PC-9 (cell line): Measurements from ENCODE around the gene NTSR2. TPM values are rescaled to one million over a fixed set of nuclear protein-coding genes. Genes with fewer than 3 reads are reported as not detected.

Experiments
- BruUV-seq: library from RNA; stranded (reverse); fragments of 400-500 nt; replicated peaks from 2 replicates; lab custom pipeline; 2021; lab: Mats Ljungman, UMichigan
- CTCF ChIA-PET: fragments of 300-600 bp; sonication (Branson Sonifier 250); formaldehyde crosslinking; loops from one replicate; lab custom pipeline; 2022; ENCODE audit warnings: antibody characterized with exemption; lab: Charles Lee
- POLR2A ChIA-PET: fragments of 300-600 bp; sonication (Branson Sonifier 250); formaldehyde crosslinking; loops from one replicate; lab custom pipeline; 2022; ENCODE audit warnings: antibody characterized with exemption; ENCODE audit not compliant: unreplicated experiment; lab: Charles Lee
- DNase-seq, 2 experiments: peaks; one replicate each; pipeline versions ENCODE4 v3.0.0 to v3.0.0-alpha.2; 2015 to 2022; ENCODE audit warnings: mixed read lengths in 1 of 2
- H2AFZ ChIP-seq: fragments of 200-600 bp; sonication (generic); 2 replicates; pipeline ENCODE4 v1.8.1; 2017; ENCODE audit warnings: antibody characterized with exemption
- H3F3A ChIP-seq: fragments of 200-600 bp; sonication (generic); 2 replicates; pipeline ENCODE4 v1.8.1; 2017; ENCODE audit warnings: antibody characterized with exemption, mild to moderate bottlenecking, low read depth; ENCODE audit not compliant: insufficient read depth
- H3K27ac ChIP-seq: fragments of 200-600 bp; sonication (generic); 2 replicates; pipeline ENCODE4 v1.6.1; 2016; ENCODE audit warnings: mixed run types
- H3K27me3 ChIP-seq: fragments of 200-600 bp; sonication (generic); 2 replicates; pipeline ENCODE4 v1.6.1; 2016; ENCODE audit warnings: low read depth, mixed run types; ENCODE audit not compliant: insufficient read depth
- H3K36me3 ChIP-seq: fragments of 200-600 bp; sonication (generic); 2 replicates; pipeline ENCODE4 v1.6.1; 2016; ENCODE audit warnings: low read depth, mixed run types
- H3K4me1 ChIP-seq: fragments of 200-600 bp; sonication (generic); replicated peaks from 2 replicates; pipeline ENCODE4 v1.6.1; 2016; ENCODE audit warnings: mixed run types; ENCODE audit not compliant: insufficient read depth
- H3K4me2 ChIP-seq: fragments of 200-600 bp; sonication (generic); 2 replicates; pipeline ENCODE4 v1.6.1; 2017; ENCODE audit warnings: mixed run types
- H3K4me3 ChIP-seq: fragments of 200-600 bp; sonication (generic); 2 replicates; pipeline ENCODE4 v1.6.1; 2016; ENCODE audit warnings: mixed run types
- H3K79me2 ChIP-seq: fragments of 200-600 bp; sonication (generic); 2 replicates; pipeline ENCODE4 v1.6.1; 2017; ENCODE audit warnings: low read depth, mixed run types
- H3K9me2 ChIP-seq: fragments of 200-600 bp; sonication (generic); 2 replicates; pipeline ENCODE4 v1.8.1; 2017; ENCODE audit warnings: mild to moderate bottlenecking; ENCODE audit not compliant: insufficient read depth
- H3K9me3 ChIP-seq: fragments of 200-600 bp; sonication (generic); 2 replicates; pipeline ENCODE4 v1.8.1; 2016; ENCODE audit warnings: low read depth; ENCODE audit not compliant: insufficient read depth
- H4K20me1 ChIP-seq: fragments of 200-600 bp; sonication (generic); 2 replicates; pipeline ENCODE4 v1.8.1; 2017; ENCODE audit not compliant: insufficient read depth
- EZH2 ChIP-seq: fragments of 200-600 bp; sonication (generic); IDR thresholded peaks from 2 replicates; pipeline ENCODE4 v1.8.0; 2017; ENCODE audit warnings: antibody characterized with exemption, low read depth
- intact Hi-C: fragments of 100-400 bp; cut with micrococcal nuclease; formaldehyde crosslinking; loops from one replicate; pipeline ENCODE4 v1.10.0; 2022; ENCODE audit not compliant: unreplicated experiment
- total RNA-seq: library from RNA; stranded (reverse); gene quantifications from 2 replicates; pipeline ENCODE4 v1.2.3, GENCODE V29; 2021
- TF ChIP-seq, protein P1 (sequence below): fragments of 200-600 bp; sonication (generic); conservative IDR thresholded peaks from 2 replicates; pipeline ENCODE4 v1.6.1; 2017; ENCODE audit warnings: mixed run types, antibody characterized with exemption, mild to moderate bottlenecking, moderate library complexity

NTSR2 gene
- total RNA-seq, 1 experiment from 2014 or later: not detected

DNA sequence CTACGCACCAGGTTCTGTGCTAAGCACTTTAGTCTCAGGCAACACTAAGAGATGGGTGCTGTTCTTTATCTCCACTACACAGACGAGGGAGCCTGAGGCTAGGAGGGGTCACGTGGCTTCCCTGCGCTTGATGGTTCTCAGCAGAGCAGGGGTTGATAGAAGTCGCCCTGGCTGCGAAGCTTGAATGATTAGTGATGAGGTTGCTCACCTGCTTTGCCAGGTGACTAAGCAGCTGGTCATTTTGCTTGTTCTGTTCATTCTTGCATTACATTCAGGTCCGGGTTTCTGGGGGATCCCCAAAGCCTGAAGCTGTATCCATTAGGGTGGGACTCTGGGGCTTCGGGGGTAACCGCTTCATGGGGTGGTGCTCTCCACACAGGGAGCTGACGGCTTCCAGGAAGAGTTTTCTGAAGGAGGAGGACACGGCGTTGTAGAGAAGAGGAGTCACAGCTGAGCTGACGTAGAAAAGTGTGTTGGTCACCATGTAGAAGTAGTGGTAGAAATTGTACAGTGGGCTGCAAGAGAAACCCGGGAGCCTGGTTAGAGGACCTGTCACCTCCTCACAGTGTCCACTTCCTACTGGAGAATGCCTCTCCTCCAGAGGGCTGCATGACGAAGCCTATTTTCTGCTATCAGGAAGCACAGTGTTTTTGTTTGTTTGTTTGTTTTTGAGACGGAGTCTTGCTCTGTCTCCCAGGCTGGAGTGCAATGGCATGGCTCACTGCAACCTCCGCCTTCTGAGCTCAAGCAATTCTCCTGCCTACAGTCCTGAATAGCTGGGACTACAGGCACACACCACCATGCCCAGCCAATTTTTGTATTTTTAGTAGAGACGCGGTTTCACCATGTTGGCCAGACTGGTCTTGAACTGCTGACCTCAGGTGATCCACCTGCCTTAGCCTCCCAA is 11.5 kb downstream of the NTSR2 start:
- Histone ChIP-seq H3K4me1 (peaks cover 47% of the 10 kb centered on the region), H3K27me3 (peaks cover 29% of the 10 kb centered on the region), H2AFZ (no peak overlapping the region), H3F3A (peaks cover 30% of the 10 kb centered on the region), H3K27ac (no peak overlapping the region), H3K9me3 (no peaks in the 10 kb centered on the region; the same call in 1 of the 2 replicates), H3K79me2 (no peaks in the 10 kb centered on the region), H3K4me2 (peak overlapping the region; percentile 59), H4K20me1 (no peaks in the 10 kb centered on the region), H3K4me3 (no peak overlapping the region), H3K36me3 (no peaks in the 10 kb centered on the region), H3K9me2 (no peaks in the 10 kb centered on the region)
- intact Hi-C loops: no loop called here
- ChIA-PET CTCF (interaction anchor here (0.8 kb wide), 1 partner anchor 22 kb away, joined by 3 read pairs; no protein-coding TSS in a partner anchor), POLR2A (no interaction called here)
- peak in 1 of 2 experiments; percentile 80 for DNase-seq
- TF ChIP-seq, protein P1, sequence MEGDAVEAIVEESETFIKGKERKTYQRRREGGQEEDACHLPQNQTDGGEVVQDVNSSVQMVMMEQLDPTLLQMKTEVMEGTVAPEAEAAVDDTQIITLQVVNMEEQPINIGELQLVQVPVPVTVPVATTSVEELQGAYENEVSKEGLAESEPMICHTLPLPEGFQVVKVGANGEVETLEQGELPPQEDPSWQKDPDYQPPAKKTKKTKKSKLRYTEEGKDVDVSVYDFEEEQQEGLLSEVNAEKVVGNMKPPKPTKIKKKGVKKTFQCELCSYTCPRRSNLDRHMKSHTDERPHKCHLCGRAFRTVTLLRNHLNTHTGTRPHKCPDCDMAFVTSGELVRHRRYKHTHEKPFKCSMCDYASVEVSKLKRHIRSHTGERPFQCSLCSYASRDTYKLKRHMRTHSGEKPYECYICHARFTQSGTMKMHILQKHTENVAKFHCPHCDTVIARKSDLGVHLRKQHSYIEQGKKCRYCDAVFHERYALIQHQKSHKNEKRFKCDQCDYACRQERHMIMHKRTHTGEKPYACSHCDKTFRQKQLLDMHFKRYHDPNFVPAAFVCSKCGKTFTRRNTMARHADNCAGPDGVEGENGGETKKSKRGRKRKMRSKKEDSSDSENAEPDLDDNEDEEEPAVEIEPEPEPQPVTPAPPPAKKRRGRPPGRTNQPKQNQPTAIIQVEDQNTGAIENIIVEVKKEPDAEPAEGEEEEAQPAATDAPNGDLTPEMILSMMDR: no peak
- no peak for TF ChIP-seq EZH2
- no TSS peak for BruUV-seq

DNA sequence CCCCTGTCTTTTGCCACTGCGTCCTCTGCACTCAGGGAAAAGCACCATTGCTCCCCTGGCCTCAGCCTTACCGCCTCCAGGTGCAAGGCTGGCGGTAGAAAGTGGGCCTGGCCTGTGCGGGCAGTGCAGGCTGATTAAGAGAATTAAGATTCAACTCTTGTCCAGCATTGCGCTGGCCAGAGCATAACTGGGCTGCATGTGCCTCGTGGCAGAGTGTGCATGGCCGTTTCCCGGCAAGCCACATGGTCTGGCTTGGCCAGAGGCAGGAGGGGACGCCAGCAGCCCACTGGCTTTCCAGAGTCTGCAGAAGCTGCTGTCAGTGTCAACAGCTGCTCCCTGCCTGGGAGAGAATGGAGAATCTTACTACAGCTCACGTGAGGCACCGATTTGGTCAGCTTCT is 12.3 kb downstream of the NTSR2 start:
- intact Hi-C loops: no loop called here
- Histone ChIP-seq H3K27ac (no peak overlapping the region), H3K27me3 (peaks cover 29% of the 10 kb centered on the region), H3K9me3 (no peaks in the 10 kb centered on the region; the same call in 1 of the 2 replicates), H3K4me2 (peak overlapping the region; percentile 59; the same call in 1 of the 2 replicates), H4K20me1 (no peaks in the 10 kb centered on the region), H3K9me2 (no peaks in the 10 kb centered on the region), H3K79me2 (no peaks in the 10 kb centered on the region), H3K4me3 (no peak overlapping the region), H2AFZ (no peak overlapping the region), H3K4me1 (peaks cover 41% of the 10 kb centered on the region), H3K36me3 (no peaks in the 10 kb centered on the region), H3F3A (peaks cover 26% of the 10 kb centered on the region)
- ChIA-PET CTCF (no interaction called here), POLR2A (no interaction called here)
- no peak for DNase-seq
- BruUV-seq: no TSS peak
- no peak for TF ChIP-seq EZH2
- TF ChIP-seq, protein P1: no peak

DNA sequence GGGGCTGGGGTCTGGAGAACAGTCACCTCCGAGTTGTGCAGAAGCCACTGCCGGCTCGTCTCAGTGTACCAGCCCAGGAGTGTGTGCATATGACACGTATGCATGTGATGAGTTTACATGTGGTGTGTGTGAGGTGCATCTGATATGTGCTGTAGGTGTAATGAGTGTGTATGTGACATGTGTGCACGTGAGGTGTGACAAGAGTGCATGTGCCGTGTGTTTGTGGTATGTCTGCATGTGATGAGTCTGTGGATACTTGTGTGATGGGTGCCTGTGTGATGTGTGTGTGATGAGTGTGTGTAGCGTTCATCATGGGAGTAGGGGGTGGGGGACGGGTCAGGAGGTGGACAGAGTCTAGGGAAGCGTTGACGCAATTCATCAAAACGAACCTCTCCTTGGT is 12.8 kb downstream of the NTSR2 start:
- peaks cover 29% of the 10 kb centered on the region for H3K27me3 ChIP-seq
- TF ChIP-seq, protein P1: no peak
- no peak for TF ChIP-seq EZH2
- no peaks in the 10 kb centered on the region for H4K20me1 ChIP-seq
- H2AFZ ChIP-seq: no peak overlapping the region
- CTCF ChIA-PET: no interaction called here
- H3K9me3 ChIP-seq: no peaks in the 10 kb centered on the region; the same call in 1 of the 2 replicates
- H3K9me2 ChIP-seq: no peaks in the 10 kb centered on the region
- no peak for DNase-seq
- intact Hi-C loops: no loop called here
- H3K79me2 ChIP-seq: no peaks in the 10 kb centered on the region
- H3K27ac ChIP-seq: no peak overlapping the region
- H3K4me3 ChIP-seq: no peak overlapping the region
- peak overlapping the region; percentile 69 for H3K4me2 ChIP-seq
- POLR2A ChIA-PET: no interaction called here
- H3K36me3 ChIP-seq: no peaks in the 10 kb centered on the region
- H3F3A ChIP-seq: peaks cover 26% of the 10 kb centered on the region
- BruUV-seq: no TSS peak
- peaks cover 41% of the 10 kb centered on the region for H3K4me1 ChIP-seq
